Measurements from ENCODE around the gene MSLN. TPM values are rescaled to one million over a fixed set of nuclear protein-coding genes. Genes with fewer than 3 reads are reported as not detected.

The MSLN gene
- total and polyA plus RNA-seq, 2 of the 13 experiments (the other 11 are each of a cell fraction or from before 2014, with no cell fraction given), result 2.0 to 2.3 TPM

DNA sequence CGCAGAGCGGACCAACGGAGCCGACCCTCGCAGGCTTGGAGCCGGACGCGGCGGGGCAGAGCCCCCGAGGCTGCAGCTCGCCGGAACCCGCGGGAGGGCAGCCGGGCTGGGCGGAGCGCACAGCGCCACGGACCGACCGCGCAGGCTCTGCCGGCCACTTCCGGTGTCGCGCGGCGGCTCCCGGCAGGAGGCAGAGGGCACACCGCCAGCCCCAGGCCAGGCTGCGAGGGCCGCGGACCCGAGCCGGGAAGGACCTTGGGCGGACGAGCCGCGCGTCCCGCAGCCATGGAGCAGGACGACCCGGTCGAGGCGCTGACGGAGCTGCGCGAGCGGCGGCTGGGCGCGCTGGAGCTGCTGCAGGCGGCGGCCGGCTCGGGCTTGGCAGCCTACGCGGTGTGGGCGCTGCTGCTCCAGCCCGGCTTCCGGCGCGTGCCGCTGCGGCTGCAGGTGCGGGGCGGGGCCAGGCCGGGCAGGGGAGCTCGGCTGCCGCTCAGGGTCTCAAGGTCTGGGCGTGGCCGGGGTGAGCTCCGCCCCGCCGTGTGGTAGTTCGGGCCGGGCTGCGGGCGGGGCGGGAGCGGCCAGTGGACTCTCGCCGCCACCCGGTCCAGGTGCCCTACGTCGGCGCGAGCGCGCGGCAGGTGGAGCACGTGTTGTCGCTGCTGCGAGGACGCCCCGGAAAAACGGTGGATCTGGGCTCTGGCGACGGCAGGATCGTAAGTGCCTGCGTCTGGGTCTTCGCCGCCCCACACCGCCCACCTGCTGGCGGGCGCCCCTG lies 39.4 kb upstream of the MSLN start, which contains the start of gene ANTKMT (continued):
- TF ChIP-seq GLI4 (CRISPR knock-in tag; IDR thresholded peaks at IDR 0.05; ENCODE audit: borderline replicate concordance), result 0 out of 2 replicates have a peak, but pooled peaks have one; percentile 33
- peak; percentile 95 for TF ChIP-seq BCL3 (CRISPR knock-in tag; IDR thresholded peaks at IDR 0.05)
- TF ChIP-seq MAZ (IDR thresholded peaks at IDR 0.05; ENCODE audit: borderline replicate concordance, low read depth, low read length), result no peak
- TF ChIP-seq MAZ (CRISPR knock-in tag; IDR thresholded peaks at IDR 0.05; ENCODE audit: low read depth), result peak; percentile 97
- TF ChIP-seq, protein P1, sequence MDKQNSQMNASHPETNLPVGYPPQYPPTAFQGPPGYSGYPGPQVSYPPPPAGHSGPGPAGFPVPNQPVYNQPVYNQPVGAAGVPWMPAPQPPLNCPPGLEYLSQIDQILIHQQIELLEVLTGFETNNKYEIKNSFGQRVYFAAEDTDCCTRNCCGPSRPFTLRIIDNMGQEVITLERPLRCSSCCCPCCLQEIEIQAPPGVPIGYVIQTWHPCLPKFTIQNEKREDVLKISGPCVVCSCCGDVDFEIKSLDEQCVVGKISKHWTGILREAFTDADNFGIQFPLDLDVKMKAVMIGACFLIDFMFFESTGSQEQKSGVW (CRISPR knock-in tag; IDR thresholded peaks at IDR 0.05; ENCODE audit: borderline replicate concordance), result no peak
- TF ChIP-seq, protein P2, sequence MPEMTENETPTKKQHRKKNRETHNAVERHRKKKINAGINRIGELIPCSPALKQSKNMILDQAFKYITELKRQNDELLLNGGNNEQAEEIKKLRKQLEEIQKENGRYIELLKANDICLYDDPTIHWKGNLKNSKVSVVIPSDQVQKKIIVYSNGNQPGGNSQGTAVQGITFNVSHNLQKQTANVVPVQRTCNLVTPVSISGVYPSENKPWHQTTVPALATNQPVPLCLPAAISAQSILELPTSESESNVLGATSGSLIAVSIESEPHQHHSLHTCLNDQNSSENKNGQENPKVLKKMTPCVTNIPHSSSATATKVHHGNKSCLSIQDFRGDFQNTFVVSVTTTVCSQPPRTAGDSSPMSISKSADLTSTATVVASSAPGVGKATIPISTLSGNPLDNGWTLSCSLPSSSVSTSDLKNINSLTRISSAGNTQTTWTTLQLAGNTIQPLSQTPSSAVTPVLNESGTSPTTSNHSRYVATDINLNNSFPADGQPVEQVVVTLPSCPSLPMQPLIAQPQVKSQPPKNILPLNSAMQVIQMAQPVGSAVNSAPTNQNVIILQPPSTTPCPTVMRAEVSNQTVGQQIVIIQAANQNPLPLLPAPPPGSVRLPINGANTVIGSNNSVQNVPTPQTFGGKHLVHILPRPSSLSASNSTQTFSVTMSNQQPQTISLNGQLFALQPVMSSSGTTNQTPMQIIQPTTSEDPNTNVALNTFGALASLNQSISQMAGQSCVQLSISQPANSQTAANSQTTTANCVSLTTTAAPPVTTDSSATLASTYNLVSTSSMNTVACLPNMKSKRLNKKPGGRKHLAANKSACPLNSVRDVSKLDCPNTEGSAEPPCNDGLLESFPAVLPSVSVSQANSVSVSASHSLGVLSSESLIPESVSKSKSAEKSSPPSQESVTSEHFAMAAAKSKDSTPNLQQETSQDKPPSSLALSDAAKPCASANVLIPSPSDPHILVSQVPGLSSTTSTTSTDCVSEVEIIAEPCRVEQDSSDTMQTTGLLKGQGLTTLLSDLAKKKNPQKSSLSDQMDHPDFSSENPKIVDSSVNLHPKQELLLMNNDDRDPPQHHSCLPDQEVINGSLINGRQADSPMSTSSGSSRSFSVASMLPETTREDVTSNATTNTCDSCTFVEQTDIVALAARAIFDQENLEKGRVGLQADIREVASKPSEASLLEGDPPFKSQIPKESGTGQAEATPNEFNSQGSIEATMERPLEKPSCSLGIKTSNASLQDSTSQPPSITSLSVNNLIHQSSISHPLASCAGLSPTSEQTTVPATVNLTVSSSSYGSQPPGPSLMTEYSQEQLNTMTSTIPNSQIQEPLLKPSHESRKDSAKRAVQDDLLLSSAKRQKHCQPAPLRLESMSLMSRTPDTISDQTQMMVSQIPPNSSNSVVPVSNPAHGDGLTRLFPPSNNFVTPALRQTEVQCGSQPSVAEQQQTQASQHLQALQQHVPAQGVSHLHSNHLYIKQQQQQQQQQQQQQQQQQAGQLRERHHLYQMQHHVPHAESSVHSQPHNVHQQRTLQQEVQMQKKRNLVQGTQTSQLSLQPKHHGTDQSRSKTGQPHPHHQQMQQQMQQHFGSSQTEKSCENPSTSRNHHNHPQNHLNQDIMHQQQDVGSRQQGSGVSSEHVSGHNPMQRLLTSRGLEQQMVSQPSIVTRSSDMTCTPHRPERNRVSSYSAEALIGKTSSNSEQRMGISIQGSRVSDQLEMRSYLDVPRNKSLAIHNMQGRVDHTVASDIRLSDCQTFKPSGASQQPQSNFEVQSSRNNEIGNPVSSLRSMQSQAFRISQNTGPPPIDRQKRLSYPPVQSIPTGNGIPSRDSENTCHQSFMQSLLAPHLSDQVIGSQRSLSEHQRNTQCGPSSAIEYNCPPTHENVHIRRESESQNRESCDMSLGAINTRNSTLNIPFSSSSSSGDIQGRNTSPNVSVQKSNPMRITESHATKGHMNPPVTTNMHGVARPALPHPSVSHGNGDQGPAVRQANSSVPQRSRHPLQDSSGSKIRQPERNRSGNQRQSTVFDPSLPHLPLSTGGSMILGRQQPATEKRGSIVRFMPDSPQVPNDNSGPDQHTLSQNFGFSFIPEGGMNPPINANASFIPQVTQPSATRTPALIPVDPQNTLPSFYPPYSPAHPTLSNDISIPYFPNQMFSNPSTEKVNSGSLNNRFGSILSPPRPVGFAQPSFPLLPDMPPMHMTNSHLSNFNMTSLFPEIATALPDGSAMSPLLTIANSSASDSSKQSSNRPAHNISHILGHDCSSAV (CRISPR knock-in tag; IDR thresholded peaks at IDR 0.05; ENCODE audit: borderline replicate concordance), result no peak
- TF ChIP-seq ZBTB44 (CRISPR knock-in tag; IDR thresholded peaks at IDR 0.05), result no peak
- no peak for TF ChIP-seq MATR3 (CRISPR knock-in tag; IDR thresholded peaks at IDR 0.05)
- peak; percentile 73 for TF ChIP-seq ZNF691 (CRISPR knock-in tag; IDR thresholded peaks at IDR 0.05; ENCODE audit: borderline replicate concordance, low read depth)
- no peak; the same call in 1 of the 2 replicates for TF ChIP-seq ZNF121 (CRISPR knock-in tag; IDR thresholded peaks at IDR 0.05)

Data from HepG2 (cell line).